ENCODE measurements around the gene CARD11.

The CARD11 gene

DNA sequence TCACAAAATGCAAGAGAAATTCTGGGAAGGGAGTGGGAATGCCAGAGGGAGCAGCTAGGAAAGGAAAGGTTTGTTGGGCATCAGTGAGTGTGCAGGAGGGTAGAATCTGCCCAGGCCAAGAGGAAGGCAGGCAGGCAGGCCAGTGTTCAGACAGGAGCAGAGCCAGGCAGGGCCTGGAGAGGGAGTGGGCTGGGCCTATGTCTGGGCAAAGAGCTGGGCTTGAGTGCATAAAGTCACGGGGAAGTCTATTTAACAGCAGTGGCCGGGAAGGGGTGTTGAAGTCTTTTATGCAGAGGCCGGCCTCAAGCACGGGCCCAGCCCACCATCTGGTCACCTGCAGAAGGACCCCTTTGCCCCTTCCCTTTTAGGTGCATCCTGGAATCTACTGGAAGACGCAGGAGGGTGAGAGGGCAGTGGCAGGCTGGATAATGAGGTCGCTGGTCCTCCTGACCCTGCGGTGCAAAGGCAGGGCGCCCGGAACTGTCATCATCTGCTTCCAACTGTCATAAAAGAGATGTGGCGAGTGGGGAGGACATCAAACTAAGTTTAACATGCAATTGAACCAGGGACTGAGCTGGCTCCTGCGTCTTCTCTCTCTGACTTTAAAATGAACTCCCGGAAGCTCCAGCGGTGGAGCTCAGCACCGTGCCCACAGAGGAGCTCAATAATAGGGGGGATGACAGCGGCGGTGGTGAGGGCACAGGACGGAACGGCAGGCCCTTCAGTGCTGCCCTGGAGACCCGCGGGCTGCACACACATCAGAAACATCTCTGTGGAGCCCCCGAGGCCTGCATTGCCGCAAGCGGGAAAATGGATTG lies 29.5 kb downstream of the CARD11 start:
- no peak for DNase-seq

GRCh38 chr7:3011211-3011852 lies 32.3 kb downstream of the CARD11 start:
- no peak for DNase-seq

DNA sequence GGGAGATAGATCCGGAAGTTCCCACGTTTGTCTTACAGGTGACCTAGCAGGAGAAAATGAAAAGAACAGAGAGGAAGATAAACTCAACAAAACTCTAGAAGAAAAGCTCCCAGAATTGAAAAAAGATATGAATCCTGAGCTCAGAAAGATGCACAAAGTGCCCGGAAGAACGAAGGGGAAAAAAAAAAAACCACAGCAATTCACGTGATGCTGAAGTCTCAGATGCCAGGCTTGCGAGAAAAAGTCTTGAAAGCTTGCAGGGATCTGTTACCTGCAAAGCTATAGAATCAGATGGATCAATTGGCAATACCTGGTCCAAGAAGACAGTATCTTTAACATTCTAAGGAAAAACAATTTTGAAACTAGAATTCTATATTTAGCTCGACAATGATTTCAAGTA lies 33.5 kb downstream of the CARD11 start:
- DNase-seq: no peak

- DNase-seq: no peak
These were observed 34.6 kb downstream of the CARD11 start for GRCh38 chr7:3009086-3009485.

DNA sequence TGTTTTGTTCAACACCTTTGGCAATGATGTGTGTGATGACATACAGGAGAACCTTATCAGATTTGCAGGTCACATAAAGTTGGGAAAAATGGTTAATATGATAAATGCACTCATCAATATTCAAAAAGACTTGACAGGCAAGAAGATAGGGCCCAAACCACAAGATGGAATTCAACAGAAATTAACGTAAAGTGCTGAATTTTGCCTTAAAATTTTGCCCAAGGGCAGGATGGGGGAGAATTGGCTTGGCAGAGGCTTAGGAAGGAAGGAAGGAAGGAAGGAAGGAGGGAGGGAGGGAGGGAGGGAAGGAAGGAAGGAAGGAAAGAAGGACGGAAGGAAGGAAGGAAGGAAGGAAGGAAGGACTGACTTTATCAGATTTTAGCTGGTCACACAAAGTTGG lies 35.3 kb downstream of the CARD11 start:
- no peak for DNase-seq

- DNase-seq: no peak
These were observed 36.0 kb downstream of the CARD11 start for GRCh38 chr7:3007696-3008095.

DNA sequence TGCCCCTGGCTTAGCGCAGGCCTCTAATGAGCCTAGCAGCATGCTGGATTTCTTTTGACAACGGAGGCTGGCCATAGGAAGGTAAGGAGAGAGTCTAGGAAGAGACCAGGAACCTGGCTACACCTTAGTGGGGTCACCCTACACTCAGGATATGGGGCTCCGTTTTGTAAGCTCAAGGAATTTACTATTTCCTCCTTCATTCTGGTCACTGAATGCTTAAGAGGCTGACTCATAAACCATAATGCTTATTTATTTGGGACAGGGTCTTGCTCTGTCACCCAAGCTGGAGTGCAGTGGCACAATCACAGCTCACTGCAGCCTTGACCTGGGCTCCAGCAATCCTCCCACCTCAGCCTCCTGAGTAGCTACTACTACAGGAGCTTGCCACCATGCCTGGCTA lies 38.4 kb downstream of the CARD11 start:
- no peak for DNase-seq

DNA sequence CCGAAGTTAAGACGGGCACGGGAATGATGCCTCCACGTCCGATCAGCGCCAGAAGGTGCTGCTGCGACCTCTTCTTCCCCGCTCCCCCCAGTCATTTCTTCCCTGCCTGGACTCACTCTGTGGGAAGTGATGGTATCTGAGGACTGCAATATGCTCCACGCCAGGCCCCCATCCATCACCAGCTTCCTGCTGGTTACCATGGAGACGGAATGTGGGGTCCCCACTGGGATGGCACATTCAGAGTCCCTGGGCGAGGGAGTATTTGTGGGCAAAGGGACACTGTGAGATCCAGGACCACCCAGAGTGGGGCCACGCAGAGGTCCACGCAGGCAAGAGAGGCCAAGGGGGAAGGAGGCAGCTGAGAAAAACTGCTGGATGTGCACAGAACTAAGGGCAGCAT lies 39.7 kb downstream of the CARD11 start:
- no peak for DNase-seq

DNA sequence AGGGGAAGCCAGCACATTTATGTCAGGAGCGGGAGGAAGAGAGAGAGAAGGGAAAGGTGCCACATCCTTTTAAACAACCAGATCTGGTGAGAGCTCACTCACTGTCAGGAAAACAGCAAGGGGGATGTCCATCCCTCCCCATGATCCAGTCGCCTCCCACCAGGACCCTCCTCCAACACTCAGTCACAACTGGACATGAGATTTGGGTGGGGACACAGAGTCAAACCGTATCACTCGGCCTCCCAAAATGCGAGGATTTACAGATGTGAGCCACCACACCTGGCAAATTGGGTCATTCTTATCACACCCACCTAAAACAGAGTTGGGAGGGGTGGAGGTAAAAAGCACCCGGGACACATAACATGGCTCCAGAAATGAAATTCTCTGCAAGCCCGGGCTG lies 41.0 kb downstream of the CARD11 start:
- DNase-seq: no peak

DNA sequence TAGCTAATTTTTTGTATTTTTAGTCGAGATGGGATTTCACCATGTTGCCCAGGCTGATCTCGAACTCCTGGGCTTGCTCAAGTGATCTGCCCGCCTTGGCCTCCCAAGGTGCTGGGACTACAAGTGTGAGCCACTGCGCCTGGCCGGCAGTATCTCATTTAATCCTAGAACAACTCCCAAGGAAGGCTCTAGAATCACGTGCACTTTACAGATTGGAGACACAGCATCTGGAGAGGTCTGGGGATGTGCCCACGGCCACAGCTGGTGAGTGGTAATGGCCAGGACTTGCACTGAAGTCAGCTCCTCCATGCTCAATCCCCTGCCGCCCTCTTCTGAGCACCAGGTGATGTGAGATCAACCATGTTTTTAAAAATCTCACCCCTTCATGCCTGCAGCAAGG lies 43.1 kb downstream of the CARD11 start:
- DNase-seq: no peak

GRCh38 chr7:2999078-2999500 lies 44.6 kb downstream of the CARD11 start:
- no peak for DNase-seq

DNA sequence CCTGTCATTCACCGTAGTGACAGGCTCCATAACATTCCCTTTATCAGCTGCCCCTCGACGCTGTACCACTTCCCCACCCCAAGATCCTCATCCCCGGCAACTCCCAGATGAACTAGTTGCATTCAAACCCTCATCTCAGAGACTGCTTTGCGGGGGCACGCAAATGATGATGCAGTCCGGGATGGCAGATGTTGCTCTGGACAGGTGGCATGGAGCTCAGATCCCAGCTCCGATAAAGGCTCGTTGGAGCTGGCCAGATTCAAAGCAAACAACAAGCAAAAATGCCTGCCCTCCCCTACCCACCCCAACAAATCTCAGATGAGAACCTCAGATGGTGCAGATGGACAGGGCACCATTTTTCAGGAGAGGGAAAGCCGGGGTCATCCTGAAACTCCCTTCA lies 46.7 kb downstream of the CARD11 start:
- no peak for DNase-seq

GRCh38 chr7:2996141-2996540 lies 47.5 kb downstream of the CARD11 start:
- DNase-seq: no peak

DNA sequence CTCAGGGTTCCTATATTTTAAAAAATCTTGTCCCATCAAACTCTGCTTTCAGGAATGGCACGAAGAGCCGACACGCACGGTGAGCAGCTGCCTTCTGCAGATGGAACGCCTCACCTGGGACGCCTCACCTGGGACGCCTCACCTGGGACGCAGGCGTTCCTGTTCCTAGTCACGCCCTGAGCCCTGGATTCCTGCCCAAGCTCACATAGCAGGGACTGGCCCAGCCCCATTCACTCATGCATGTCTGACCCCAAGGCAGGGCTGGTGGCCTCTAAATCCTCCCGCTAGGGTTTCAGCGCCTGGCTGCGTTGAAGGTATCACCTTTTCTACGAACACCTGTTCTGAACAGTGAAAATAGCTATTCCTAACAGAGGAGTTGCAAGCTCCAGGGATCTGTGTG lies 49.8 kb downstream of the CARD11 start:
- no peak for DNase-seq

GRCh38 chr7:2993396-2993795 lies 50.3 kb downstream of the CARD11 start:
- DNase-seq: no peak

GRCh38 chr7:2990949-2991470 lies 52.7 kb downstream of the CARD11 start:
- no peak for DNase-seq

DNA sequence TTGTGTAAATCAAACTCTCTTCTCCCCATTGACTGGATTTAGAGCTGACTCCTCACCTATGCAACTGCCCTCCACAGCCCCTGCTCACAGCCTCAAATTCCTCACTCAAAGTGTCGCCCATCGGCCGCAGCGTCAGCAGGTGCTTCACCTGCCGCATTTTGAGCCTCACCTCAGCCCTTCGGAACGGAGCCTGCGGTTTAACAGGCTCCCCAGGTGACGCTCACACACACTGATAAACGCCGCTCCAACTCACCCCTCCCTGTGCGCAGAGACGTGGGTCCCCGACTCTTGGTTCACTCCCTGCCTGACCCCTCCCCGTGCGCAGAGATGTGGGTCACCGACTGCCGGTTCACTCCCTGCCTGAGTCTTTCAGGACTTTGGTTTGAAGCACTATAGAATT lies 57.1 kb downstream of the CARD11 start:
- DNase-seq: no peak

DNA sequence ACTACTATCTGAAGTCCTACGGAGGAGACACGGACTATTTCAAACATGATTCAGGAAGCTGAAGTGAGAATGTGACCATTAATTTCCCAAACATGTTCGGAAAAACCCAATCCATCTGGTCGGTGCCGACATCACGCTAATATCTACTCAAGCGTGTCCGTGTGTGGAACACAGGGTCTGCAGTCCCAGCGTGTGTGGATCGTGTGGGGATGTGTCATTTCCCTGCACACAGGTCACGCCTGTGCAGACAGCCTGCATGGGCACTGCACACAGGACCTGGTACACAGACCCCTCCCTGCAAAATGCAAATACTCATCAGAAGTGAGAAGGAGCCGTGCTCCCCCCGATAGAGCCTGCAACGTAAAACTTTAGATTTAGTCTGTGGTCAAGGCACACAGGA lies 57.8 kb downstream of the CARD11 start:
- DNase-seq: no peak

- no peak for DNase-seq
These were observed 59.6 kb downstream of the CARD11 start for GRCh38 chr7:2984091-2984490.

GRCh38 chr7:2983586-2983985 lies 60.1 kb downstream of the CARD11 start:
- DNase-seq: no peak

DNA sequence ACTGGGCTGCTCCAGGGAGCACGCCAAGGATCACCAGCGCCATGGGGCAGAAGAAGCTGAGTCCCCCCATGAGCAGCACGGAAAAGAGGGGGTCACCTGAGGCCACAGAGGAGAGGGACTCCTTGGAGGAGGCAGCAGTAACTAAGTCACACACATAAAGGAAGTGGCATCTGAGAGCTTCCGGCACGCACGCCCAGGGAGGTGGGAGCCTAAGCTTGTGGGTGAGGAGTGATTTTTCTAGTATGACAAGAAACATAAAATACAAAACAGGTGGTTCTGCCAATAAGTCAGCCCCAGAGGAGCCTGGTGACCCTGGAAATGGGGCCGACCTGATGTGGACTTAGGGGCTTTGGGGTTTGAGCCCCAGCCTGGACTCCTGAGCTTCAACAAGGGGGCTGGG lies 60.8 kb downstream of the CARD11 start:
- peak; percentile 63 for DNase-seq

GRCh38 chr7:2982401-2982800 lies 61.3 kb downstream of the CARD11 start:
- no peak for DNase-seq

DNA sequence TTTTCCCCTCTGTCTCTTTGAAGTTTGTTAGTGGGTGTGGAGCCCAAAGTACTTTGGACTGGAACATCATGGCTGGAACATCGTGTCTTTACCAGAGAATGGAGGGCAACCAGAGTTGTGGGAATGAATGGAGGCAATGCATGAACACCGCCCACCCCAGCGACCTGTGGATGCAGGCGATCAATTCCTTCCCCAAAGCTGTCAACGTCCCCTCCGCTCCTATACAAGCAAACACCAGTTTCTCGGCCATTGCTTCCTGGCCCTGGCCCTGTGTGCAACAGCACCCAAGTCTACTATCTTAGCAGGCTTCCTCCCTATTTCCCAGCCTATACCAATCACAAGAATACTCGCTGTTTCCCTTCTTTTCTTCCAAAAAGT lies 62.6 kb downstream of the CARD11 start:
- no peak for DNase-seq

GRCh38 chr7:2980401-2981102 lies 63.1 kb downstream of the CARD11 start:
- DNase-seq: no peak
